Esophagus squamous epithelium (tissue), 5 donors: ENCODE measurements around the gene HIPK2. TPM values are rescaled to one million over a fixed set of nuclear protein-coding genes. Genes with fewer than 3 reads are reported as not detected.

Experiments used
- DNase-seq: peaks from one replicate; lab custom pipeline; 2025; lab: John Stamatoyannopoulos, UW
- H3K27ac ChIP-seq, 4 donors: fragments of 200-600 bp; sonication (generic); one replicate each; pipeline ENCODE4 v1.5.1; 2016 to 2019; ENCODE audit warnings: mild to moderate bottlenecking in 1 of 4
- H3K27me3 ChIP-seq, 4 donors: fragments of 200-600 bp; sonication (generic); 1 replicate in 3 of 4; 2 replicates in 1 of 4; pipeline versions ENCODE4 v1.5.1 to v1.6.0; 2017 to 2021; ENCODE audit warnings: antibody characterized with exemption in 1 of 4
- H3K36me3 ChIP-seq, 3 donors: fragments of 200-600 bp; sonication (generic); one replicate each; pipeline ENCODE4 v1.5.1; 2016 to 2019
- H3K4me1 ChIP-seq, 3 donors: fragments of 200-600 bp; sonication (generic); one replicate each; pipeline ENCODE4 v1.5.1; 2017 to 2019
- H3K4me3 ChIP-seq, 4 donors: fragments of 200-600 bp; sonication (generic); 1 replicate in 3 of 4; 2 replicates in 1 of 4; pipeline ENCODE4 v1.5.1; 2016 to 2019; ENCODE audit warnings: mild to moderate bottlenecking in 2 of 4, moderate library complexity in 1 of 4
- H3K9me3 ChIP-seq, 3 donors: fragments of 200-600 bp; sonication (generic); one replicate each; pipeline ENCODE4 v1.5.1; 2016 to 2019
- CTCF ChIP-seq, 6 experiments: fragments of 450-650 bp in 4 of 6; fragments of 200-600 bp in 2 of 6; sonication (generic) in 2 of 6; IDR thresholded peaks; one replicate each; pipeline ENCODE4 v1.5.1; 2016 to 2019; ENCODE audit warnings: antibody characterized with exemption in 6 of 6, mild to moderate bottlenecking in 4 of 6, moderate library complexity in 4 of 6
- POLR2A ChIP-seq, 4 donors: fragments of 450-650 bp; IDR thresholded peaks; one replicate each; pipeline ENCODE4 v1.6.1; 2017; ENCODE audit warnings: antibody characterized with exemption in 4 of 4, mild to moderate bottlenecking in 4 of 4, moderate library complexity in 3 of 4
- WGBS, 2 donors: methylation state at CpG; one replicate each; pipeline ENCODE4 v1.1.5; 2018; 5-methylcytosine and 5-hydroxymethylcytosine counted together
- intact Hi-C: fragments of 100-400 bp; cut with DNase I; formaldehyde crosslinking; loops from one replicate; pipeline ENCODE4 v1.15.0; 2022
- total RNA-seq, 4 donors: library from RNA; depleted of rRNA; stranded (reverse); fragments of >200 nt; gene quantifications; one replicate each; pipeline ENCODE4 v1.1.0, GENCODE V29; 2016
- donor health status: DM: yes; HTN: yes; CAD: no.

The HIPK2 gene
- total RNA-seq, 4 donors from 2014 or later = 17.8 to 37.9 (median 29.3) TPM

GRCh38 chr7:139660317-139661042 is 117.3 kb downstream of the HIPK2 start:
- peaks cover 10 to 76% (median 23%) of the 10 kb centered on the region in 3 donors for H3K4me1 ChIP-seq
- 50 to 64% methylated on average over 10 of the region's 10 CpGs for WGBS, 2 donors

GRCh38 chr7:139659922-139660316 is 117.9 kb downstream of the HIPK2 start:
- intact Hi-C loops = no loop called here
- DNase-seq = no peak
- H3K27me3 ChIP-seq = no peaks in the 10 kb centered on the region
- peak overlapping the region in 2 of 4 donors; percentile 59 to 60 for H3K27ac ChIP-seq
- TF ChIP-seq CTCF (IDR thresholded peaks at IDR 0.05) (no peak), POLR2A (IDR thresholded peaks at IDR 0.05) (no peak)
- H3K36me3 ChIP-seq = peaks cover 0 to 7% (median 0%) of the 10 kb centered on the region in 3 donors
- H3K4me1 ChIP-seq = peaks cover 14 to 82% (median 23%) of the 10 kb centered on the region in 3 donors
- H3K9me3 ChIP-seq = no peaks in the 10 kb centered on the region
- 81 to 88% methylated on average over 2 of the region's 2 CpGs for WGBS, 2 donors
- no peak overlapping the region for H3K4me3 ChIP-seq

More at GRCh38 chr7:139660317-139661042, 117.3 kb downstream of the HIPK2 start:
- Histone ChIP-seq H3K27me3 (no peaks in the 10 kb centered on the region), H3K4me3 (no peak overlapping the region), H3K9me3 (no peaks in the 10 kb centered on the region), H3K27ac (peak overlapping the region; percentile 27 to 68 (median 60)), H3K36me3 (peaks cover 0 to 3% (median 0%) of the 10 kb centered on the region in 3 donors)
- DNase-seq = no peak
- intact Hi-C loops = no loop called here
- TF ChIP-seq CTCF (IDR thresholded peaks at IDR 0.05) (no peak), POLR2A (IDR thresholded peaks at IDR 0.05) (no peak)

- TF ChIP-seq CTCF (IDR thresholded peaks at IDR 0.05) = no peak
- no peak for TF ChIP-seq POLR2A (IDR thresholded peaks at IDR 0.05)
- DNase-seq = no peak
- Histone ChIP-seq H3K27ac (no peak overlapping the region), H3K9me3 (no peaks in the 10 kb centered on the region), H3K36me3 (peaks cover 0 to 7% (median 0%) of the 10 kb centered on the region in 3 donors), H3K4me3 (no peak overlapping the region), H3K4me1 (peaks cover 17 to 90% (median 23%) of the 10 kb centered on the region in 3 donors), H3K27me3 (no peaks in the 10 kb centered on the region)
- intact Hi-C loops = no loop called here
- 89% methylated on average over 14 of the region's 14 CpGs for WGBS, 2 donors
Observed at GRCh38 chr7:139658908-139659675, 118.7 kb downstream of the HIPK2 start.

- Histone ChIP-seq H3K4me3 (no peak overlapping the region), H3K27ac (no peak overlapping the region), H3K4me1 (peaks cover 17 to 86% (median 23%) of the 10 kb centered on the region in 3 donors), H3K36me3 (peaks cover 0 to 10% (median 0%) of the 10 kb centered on the region in 3 donors), H3K9me3 (no peaks in the 10 kb centered on the region), H3K27me3 (no peaks in the 10 kb centered on the region)
- intact Hi-C loops = no loop called here
- no peak for DNase-seq
- TF ChIP-seq POLR2A (IDR thresholded peaks at IDR 0.05) = no peak
- TF ChIP-seq CTCF (IDR thresholded peaks at IDR 0.05) = no peak
- WGBS, 2 donors = 69 to 75% methylated on average over 3 of the region's 3 CpGs
Observed at GRCh38 chr7:139658296-139658695, 119.5 kb downstream of the HIPK2 start.

GRCh38 chr7:139657725-139658124 is 120.1 kb downstream of the HIPK2 start:
- TF ChIP-seq POLR2A (IDR thresholded peaks at IDR 0.05) (no peak), CTCF (IDR thresholded peaks at IDR 0.05) (no peak)
- H3K27ac ChIP-seq = no peak overlapping the region
- peaks cover 17 to 81% (median 23%) of the 10 kb centered on the region in 3 donors for H3K4me1 ChIP-seq
- intact Hi-C loops = no loop called here
- 67 to 69% methylated on average over 1 of the region's 1 CpG for WGBS, 2 donors
- H3K4me3 ChIP-seq = no peak overlapping the region
- H3K9me3 ChIP-seq = no peaks in the 10 kb centered on the region
- H3K36me3 ChIP-seq = peaks cover 0 to 13% (median 0%) of the 10 kb centered on the region in 3 donors
- H3K27me3 ChIP-seq = no peaks in the 10 kb centered on the region
- DNase-seq = no peak
